Measurements from ENCODE around the gene RAB9A.
"Not testable (repeated sequence)": the region's sequence is repeated elsewhere in the genome, so short reads cannot be mapped to it uniquely, and the experiment has no call there.

RAB9A gene

GRCh38 chrX:13661735-13662288 lies 27.1 kb upstream of the RAB9A start:
- no peak for DNase-seq (ENCODE audit: low spot score)
- TF ChIP-seq CTCF (IDR thresholded peaks at IDR 0.05; ENCODE audit: extremely low read depth, missing control alignments) = no peak

GRCh38 chrX:13662355-13662791 lies 26.6 kb upstream of the RAB9A start:
- peak; percentile 3 for DNase-seq (ENCODE audit: low spot score)
- no peak for TF ChIP-seq CTCF (IDR thresholded peaks at IDR 0.05; ENCODE audit: extremely low read depth, missing control alignments)

GRCh38 chrX:13664020-13664419 lies 24.9 kb upstream of the RAB9A start:
- TF ChIP-seq CTCF (IDR thresholded peaks at IDR 0.05; ENCODE audit: extremely low read depth, missing control alignments) = no peak
- no peak for DNase-seq (ENCODE audit: low spot score)

- no peak for DNase-seq (ENCODE audit: low spot score)
- TF ChIP-seq CTCF (IDR thresholded peaks at IDR 0.05; ENCODE audit: extremely low read depth, missing control alignments) = no peak
Measured at GRCh38 chrX:13666836-13667235, 22.1 kb upstream of the RAB9A start.

GRCh38 chrX:13667919-13668318 lies 21.0 kb upstream of the RAB9A start:
- no peak for TF ChIP-seq CTCF (IDR thresholded peaks at IDR 0.05; ENCODE audit: extremely low read depth, missing control alignments)
- no peak for DNase-seq (ENCODE audit: low spot score)

- TF ChIP-seq CTCF (IDR thresholded peaks at IDR 0.05; ENCODE audit: extremely low read depth, missing control alignments) = no peak
- DNase-seq (ENCODE audit: low spot score) = peak; percentile 33
Measured at GRCh38 chrX:13669246-13669737, 19.6 kb upstream of the RAB9A start.

- not testable (repeated sequence) for DNase-seq (ENCODE audit: low spot score)
Measured at GRCh38 chrX:13669755-13670154, 19.2 kb upstream of the RAB9A start.

GRCh38 chrX:13670197-13670596 lies 18.7 kb upstream of the RAB9A start:
- no peak for DNase-seq (ENCODE audit: low spot score)
- TF ChIP-seq CTCF (IDR thresholded peaks at IDR 0.05; ENCODE audit: extremely low read depth, missing control alignments) = no peak

All from GM20000 (cell line).